GM19239 (cell line): ENCODE measurements around the gene ZNF311.
"Not testable (repeated sequence)": the region's sequence is repeated elsewhere in the genome, so short reads cannot be mapped to it uniquely, and the experiment has no call there.

Source experiments
- DNase-seq: peaks from one replicate; pipeline ENCODE4 v3.0.0; 2011; ENCODE audit warnings: low spot score; ENCODE audit not compliant: insufficient read length
- FAIRE-seq: peaks from 2 replicates; lab custom pipeline; 2011; peaks lifted over from hg19 to GRCh38; lab: Jason Lieb, UNC

ZNF311 gene

DNA sequence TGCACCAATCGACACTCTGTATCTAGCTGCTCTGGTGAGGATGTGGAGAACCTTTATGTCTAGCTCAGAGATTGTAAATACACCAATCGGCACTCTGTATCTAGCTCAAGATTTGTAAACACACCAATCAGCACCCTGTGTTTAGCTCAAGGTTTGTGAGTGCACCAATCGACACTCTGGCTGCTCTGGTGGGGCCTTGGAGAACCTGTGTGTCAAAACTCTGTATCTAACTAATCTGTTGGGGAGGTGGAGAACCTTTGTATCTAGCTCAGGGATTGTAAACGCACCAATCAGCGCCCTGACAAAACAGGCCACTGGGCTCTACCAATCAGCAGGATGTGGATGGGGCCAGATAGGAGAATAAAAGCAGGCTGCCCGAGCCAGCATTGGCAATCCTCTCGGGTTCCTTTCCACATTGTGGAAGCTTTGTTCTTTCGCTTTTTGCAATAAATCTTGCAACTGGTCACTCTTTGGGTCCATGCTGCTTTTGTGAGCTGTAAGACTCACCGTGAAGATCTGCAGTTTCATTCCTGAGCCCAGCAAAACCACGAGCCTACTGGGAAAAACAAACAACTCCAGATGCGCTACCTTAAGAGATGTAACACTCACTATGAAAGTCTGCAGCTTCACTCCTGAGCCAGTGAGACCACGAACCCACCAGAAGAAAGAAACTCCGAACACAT lies 46.4 kb downstream of the ZNF311 start:
- FAIRE-seq, DNase-seq: not testable (repeated sequence)

DNA sequence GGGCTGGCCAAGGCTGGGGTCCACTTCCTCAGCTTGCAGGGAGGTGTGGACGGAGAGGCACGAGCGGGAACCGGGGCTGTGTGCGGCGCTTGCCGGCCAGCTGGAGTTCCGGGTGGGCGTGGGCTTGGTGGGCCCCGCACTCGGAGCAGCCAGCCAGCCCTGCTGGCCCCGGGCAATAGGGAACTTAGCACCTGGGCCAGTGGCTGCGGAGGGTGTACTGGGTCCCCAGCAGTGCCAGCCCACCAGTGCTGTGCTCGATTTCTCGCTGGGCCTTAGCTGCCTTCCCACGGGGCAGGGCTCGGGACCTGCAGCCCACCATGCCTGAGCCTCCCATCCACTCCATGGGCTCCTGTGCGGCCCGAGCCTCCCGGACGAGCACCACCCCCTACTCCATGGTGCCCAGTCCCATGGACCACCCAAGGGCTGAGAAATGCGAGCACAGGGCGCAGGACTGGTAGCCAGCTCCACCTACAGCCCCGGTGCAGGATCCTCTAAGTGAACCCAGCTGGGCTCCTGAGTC lies 47.3 kb downstream of the ZNF311 start:
- FAIRE-seq, DNase-seq: not testable (repeated sequence)

DNA sequence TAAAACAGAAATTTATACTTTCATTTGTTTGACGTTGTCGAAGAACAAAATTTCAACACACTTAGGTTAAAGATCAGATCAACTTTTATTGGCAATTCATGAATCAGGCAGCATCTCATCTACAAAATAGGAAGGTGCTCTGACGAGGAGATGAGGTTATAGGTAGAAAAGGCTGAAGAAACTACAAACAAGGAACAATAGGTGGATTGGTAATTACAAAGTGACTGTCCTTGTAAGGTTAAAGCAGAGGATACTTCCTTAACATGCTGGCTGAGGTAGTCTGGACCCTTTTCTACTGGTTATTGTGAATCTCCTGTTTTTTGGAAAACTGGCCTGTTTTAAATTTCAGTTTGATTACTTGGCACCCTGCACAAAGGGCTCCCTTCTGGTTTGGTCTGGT lies 48.8 kb downstream of the ZNF311 start:
- DNase-seq (no peak), FAIRE-seq (no peak)

DNA sequence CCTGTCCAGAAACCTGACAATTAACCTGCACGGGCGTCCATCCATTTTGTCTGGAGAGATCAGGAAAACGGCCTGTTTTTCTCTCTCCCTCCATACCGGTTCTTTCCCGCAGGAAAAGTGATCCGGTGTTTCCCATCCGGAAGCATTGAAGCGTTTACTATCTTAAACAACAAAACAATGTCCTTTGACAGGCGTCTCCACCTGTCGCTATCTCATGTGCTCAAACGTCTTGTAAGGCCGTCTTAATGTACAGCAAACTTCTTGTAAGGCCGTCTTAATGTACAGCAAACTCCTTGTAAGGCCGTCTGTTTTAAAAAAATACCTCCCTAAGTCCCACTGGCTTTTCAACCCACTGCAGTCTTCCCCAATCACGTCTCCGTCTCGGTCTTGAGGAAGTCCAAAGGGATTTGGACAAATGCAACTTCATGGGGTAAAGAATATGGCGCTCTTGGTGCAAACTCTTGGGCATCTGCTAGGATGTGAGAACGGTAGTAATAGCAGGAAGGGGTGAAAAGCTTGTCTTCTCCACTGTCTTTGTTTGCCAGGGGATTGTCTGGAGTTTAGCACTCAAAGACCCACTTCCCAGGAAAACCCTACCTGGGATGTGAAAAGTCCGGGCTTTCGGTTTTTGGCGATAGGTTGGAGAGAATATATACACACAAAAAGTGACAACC lies 51.4 kb downstream of the ZNF311 start:
- no peak for DNase-seq
- FAIRE-seq: peak; percentile 35

DNA sequence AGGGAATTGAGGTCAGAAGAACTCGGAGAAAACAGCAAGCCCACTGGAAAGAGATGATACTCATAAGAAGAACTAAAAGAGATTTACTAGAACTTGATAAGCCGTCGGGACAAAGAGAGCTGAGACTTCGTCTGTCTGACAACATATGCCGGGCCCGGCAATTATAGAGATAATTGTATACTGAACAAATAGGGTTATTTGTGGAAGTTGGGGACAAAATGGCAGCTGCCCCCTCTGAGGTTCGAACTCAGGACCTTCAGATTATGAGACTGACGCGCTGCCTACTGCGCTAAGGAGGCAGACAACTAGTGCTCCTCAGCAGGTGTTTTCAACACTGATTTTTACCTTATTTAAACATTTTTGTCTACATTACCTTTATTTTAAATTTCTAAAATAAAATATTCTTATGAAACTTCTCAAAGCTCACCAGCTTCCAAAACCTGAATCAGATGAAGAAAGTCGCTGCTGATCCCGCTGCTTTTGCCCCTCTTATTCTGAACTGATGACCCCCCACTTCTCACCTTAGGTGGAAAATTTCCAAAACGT lies 52.0 kb downstream of the ZNF311 start:
- DNase-seq (no peak), FAIRE-seq (peak; percentile 90)

DNA sequence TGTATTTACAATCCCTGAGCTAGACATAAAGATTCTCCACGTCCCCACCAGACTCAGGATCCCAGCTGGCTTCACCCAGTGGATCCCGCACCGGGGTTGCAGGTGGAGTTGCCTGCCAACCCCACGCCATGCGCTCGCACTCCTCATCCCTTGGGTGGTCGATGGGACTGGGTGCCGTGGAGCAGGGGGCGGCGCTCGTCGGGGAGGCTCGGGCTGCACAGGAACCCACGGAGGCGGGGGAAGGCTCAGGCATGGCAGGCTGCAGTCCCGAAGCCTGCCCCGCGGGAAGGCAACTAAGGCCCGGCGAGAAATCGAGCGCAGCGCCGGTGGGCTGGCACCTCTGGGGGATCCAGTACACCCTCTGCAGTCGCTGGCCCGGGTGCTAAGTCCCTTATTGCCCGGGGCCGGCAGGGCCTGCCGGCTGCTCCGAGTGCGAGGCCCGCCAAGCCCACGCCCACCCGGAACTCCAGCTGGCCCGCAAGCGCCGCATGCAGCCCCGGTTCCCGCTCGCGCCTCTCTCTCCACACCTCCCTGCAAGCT lies 55.4 kb downstream of the ZNF311 start:
- not testable (repeated sequence) for DNase-seq, FAIRE-seq

DNA sequence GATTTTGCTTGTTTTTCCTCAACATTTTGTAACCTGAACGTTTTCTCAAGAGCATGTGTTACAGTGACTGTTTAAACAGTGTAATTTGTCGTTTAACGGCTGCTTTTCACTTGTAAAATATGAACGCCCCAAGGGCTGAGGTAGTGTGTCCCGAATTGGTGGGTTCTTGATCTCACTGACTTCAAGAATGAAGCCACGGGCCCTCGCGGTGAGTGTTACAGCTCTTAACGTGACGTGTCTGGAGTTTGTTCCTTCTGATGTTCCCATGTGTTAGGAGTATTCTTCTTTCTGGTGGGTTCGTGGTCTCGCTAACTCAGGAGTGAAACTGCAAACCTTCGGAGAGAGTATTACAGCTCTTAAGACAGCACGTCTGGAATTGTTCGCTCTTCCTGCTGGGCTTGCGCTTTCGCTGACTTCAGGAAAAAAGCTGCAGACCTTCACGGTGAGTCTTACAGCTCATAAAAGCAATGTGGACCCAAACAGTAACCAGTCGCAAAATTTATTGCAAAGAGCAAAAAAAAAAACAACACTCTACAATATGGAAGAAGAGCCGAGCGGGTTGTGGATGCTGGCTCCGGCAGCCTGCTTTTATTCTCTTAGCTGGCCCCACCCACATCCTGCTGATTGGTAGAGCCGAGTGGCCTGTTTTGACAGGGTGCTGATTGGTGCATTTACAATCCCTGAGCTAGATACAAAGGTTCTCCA lies 56.2 kb downstream of the ZNF311 start:
- FAIRE-seq: no peak
- no peak for DNase-seq

DNA sequence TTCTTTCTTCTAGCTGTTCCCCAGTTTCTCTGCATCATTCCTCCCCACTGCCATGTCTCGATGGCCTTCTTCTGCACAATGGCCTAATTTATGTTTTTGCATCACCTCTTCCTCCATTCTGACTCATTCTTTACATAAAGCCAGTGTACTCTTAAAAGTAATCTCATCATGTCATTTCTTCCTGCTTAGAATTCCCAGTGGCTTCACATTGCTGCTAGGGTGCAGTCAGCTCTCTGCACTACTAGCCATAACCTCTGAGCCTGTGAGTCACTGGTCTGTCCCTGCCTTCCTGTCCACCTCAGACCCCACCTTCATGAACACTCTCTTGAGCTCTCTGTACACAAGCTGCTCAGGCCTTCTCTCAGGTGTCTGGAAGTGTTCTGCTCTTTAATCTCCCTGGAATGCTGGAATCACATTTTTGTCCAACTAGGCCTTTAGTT lies 57.3 kb downstream of the ZNF311 start:
- FAIRE-seq (no peak), DNase-seq (no peak)

DNA sequence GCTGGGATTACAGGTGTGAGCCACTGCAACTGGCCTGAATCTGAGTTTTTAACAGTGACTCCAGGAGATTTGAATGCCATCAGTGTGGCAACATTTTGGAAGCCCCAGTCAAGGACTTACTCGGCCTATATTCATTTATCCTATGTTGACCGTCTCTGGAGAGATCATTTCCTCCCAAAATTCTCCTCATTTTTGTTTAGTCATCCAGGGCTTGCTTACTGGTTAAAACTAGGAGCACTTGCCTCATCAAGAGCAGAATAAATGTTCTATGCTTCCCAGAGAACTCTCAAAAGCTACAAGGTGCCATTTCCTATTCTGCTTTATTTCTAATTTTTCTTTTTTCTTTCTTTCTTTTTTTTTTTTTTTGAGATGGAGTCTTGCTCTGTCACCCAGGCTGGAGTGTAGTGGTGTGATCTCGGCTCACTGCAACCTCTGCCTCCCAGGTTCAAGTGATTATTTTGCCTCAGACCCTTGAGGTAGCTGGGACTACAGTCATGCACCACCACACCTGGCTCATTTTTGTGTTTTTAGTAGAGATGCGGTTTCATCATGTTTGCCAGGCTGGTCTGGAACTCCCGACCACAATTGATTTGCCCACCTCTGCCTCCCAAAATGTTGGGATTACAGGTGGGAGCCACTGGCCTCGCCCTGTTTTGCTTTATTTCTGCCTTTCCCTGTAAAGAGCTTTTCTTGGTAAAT lies 57.9 kb downstream of the ZNF311 start:
- DNase-seq (no peak), FAIRE-seq (no peak)

DNA sequence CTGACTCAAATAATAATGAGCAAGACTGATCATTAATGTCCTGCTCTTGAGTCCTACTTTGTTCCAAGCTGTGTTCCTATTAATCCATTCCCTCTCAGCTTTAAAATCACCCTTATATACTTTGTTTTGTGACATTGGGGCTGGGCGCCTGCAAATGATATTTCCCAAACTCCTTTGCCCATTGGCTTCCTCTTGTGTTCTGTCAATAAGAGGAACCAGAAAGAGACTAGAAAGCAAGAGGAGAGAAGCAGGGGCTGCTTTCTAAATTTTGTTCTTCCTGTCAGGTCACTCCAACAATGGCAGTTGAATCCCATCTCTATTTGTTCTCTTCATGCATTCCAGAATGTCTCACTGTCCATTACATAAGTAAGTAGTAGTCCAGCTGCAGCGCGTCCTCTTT lies 59.8 kb downstream of the ZNF311 start:
- FAIRE-seq (no peak), DNase-seq (no peak)
